Ishikawa (cell line): ENCODE results near the gene KCNH3.

ENCODE experiments used
- USF1 ChIP-seq: IDR thresholded peaks from 2 replicates; pipeline ENCODE4 v1.6.1; 2012
- ZBTB7A ChIP-seq: IDR thresholded peaks from 2 replicates; pipeline ENCODE4 v1.6.1; 2012; ENCODE audit warnings: low read depth

- TF ChIP-seq ZBTB7A, result no peak
- no peak for TF ChIP-seq USF1
Observed at GRCh38 chr12:49537231-49537751, 1.5 kb upstream of the KCNH3 start.
